ENCODE results near the gene TRIML2. TPM values are rescaled to one million over a fixed set of nuclear protein-coding genes. Genes with fewer than 3 reads are reported as not detected.
"Not testable (repeated sequence)": the region's sequence is repeated elsewhere in the genome, so short reads cannot be mapped to it uniquely, and the experiment has no call there.

Gene TRIML2
- total RNA-seq, 1 donor from 2014 or later, result not detected

DNA sequence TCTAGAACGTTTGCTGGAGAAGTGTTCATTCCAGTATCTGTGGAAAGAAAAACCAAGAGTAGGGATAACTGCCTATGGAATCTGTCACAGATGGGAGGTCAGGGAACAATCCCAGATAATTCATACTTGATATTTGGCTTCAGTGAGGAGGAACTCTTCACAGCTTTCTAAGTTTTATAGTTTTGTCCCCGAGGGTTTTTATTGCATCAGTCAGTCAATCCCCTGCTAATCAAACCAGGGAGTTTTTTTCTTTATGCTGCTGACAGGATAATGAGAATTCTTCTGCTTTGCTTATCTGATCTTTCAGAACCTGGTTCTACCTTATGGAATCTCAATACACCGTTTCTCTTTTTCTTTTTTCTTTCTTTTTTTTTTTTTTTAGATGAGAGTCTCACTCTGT lies 633 bp upstream of the TRIML2 start:
- intact Hi-C loops (cut with DNase I), result no loop called here
- no peak for ATAC-seq

GRCh38 chr4:188107931-188108843 lies 1.2 kb downstream of the TRIML2 start:
- ATAC-seq (no peak), DNase-seq (ENCODE audit: missing footprints) (no peak)
- intact Hi-C loops (cut with DNase I), result no loop called here

More for the DNA sequence above, 633 bp upstream of the TRIML2 start:
- DNase-seq (ENCODE audit: missing footprints), result no peak

GRCh38 chr4:188106454-188106853 lies 2.9 kb downstream of the TRIML2 start:
- intact Hi-C loops (cut with DNase I), result no loop called here
- DNase-seq (ENCODE audit: missing footprints) (no peak), ATAC-seq (no peak)

GRCh38 chr4:188092824-188093223 lies 16.6 kb downstream of the TRIML2 start:
- intact Hi-C loops (cut with DNase I), result no loop called here
- ATAC-seq, result no peak
- no peak for DNase-seq (ENCODE audit: missing footprints)

GRCh38 chr4:188086858-188087257 lies 22.5 kb downstream of the TRIML2 start:
- no peak for ATAC-seq
- no peak for DNase-seq (ENCODE audit: missing footprints)
- intact Hi-C loops (cut with DNase I), result no loop called here

- no peak for ATAC-seq
Observed at GRCh38 chr4:188082796-188083195, 26.6 kb downstream of the TRIML2 start.

DNA sequence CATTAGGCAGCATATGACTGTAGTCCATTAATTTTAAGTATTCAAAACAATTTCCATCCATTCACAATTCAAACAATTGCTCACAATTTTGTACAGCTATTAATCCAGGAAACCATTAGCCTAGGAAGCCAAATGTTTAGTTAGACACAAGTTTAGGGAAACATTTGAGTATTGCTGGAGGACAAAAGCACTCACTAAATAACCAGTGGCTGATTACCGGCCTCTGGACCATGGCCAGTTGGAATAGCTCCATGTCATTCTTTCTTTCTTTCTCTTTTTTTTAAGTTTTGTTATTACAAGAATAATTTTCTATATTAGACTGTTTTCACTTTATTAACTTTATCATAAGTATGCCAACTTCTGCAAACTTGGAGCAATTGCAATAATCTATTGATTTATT lies 31.3 kb downstream of the TRIML2 start:
- intact Hi-C loops (cut with DNase I), result no loop called here
- no peak for ATAC-seq
- DNase-seq (ENCODE audit: missing footprints), result no peak

More at GRCh38 chr4:188082796-188083195, 26.6 kb downstream of the TRIML2 start:
- intact Hi-C loops (cut with DNase I), result no loop called here
- DNase-seq (ENCODE audit: missing footprints), result no peak

DNA sequence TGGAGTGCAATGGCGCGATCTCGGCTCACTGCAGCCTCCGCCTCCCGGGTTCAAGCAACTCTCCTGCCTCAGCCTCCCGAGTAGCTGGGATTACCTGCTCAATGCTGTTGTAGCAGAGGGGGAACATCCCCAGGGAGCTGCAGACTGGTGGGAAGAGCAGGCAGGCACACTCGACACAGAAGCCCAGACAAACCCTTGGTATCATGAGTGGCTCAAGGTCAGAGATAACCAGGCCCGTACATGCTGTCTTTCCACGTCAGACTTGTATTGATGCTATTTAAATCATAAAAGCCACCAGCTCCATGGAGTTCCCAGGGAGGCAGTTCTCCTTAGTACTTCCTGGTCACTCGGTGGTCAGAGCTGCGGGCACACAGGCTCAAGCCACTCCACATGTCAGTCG lies 33.2 kb downstream of the TRIML2 start:
- DNase-seq (ENCODE audit: missing footprints) (no peak), ATAC-seq (no peak)
- intact Hi-C loops (cut with DNase I), result no loop called here

DNA sequence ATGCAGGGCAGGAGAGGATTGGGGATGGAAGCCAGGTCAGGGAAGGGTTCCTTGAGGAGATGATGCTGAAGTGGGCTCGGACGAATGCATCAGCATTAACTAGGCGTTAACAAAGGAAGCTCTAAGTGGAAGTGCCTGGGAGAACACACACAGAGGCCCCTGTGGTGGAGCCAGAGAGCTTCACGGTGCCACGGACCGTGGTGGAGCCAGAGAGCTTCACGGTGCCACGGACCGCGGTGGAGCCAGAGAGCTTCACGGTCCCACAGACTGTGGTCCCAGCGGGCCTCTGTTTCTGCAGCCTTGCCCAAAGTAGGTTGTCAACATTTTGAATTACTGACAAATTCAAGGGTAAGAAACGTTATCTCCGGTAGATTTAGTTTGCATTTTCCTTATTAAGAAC lies 48.3 kb downstream of the TRIML2 start:
- DNase-seq (ENCODE audit: missing footprints), result no peak
- ATAC-seq, result no peak
- intact Hi-C loops (cut with DNase I), result no loop called here

- intact Hi-C loops (cut with DNase I), result no loop called here
- no peak for DNase-seq (ENCODE audit: missing footprints)
- no peak for ATAC-seq
Observed at GRCh38 chr4:188053302-188053701, 56.1 kb downstream of the TRIML2 start.

DNA sequence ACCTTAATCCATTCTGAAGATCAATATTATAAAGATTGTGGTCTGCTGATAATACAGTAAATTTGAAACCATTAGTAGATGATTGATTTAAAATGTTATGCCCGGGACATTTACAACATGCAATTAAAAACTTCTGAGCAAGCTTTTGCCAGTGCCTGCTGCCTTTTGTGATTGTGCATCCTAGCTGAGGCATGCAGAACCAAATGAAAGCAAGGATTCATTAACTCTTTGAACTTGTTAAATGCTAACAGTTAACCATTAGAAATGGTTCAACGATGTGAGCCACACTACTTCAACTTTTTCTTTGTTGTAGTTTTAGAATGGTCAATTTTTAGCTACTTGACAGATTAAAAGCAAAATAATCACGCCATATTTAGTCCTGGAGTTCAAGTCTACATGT lies 62.7 kb downstream of the TRIML2 start:
- intact Hi-C loops (cut with DNase I), result no loop called here
- ATAC-seq (no peak), DNase-seq (ENCODE audit: missing footprints) (no peak)

DNA sequence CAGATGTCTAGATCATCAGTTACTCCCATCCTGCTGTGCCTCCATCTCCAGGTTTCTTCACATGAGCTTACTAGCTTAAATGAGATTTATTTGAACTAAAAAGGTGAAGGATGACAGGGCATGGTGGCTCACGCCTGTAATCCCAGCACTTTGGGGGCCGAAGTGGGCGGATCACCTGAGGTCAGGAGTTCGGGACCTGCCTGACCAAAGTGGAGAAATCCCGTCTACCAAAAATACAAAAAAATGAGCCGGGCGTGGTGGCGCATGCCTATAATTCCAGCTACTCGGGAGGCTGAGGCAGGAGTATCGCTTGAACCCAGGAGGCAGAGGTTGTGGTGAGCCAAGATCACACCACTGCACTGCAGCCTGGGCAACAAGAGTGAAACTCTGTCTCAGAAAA lies 63.9 kb downstream of the TRIML2 start:
- ATAC-seq; intact Hi-C loops (cut with DNase I); DNase-seq (ENCODE audit: missing footprints): not testable (repeated sequence)

- intact Hi-C loops (cut with DNase I), result no loop called here
- DNase-seq (ENCODE audit: missing footprints) (no peak), ATAC-seq (no peak)
Observed at GRCh38 chr4:188043154-188043553, 66.2 kb downstream of the TRIML2 start.

GRCh38 chr4:188042191-188042590 lies 67.2 kb downstream of the TRIML2 start:
- intact Hi-C loops (cut with DNase I), result no loop called here
- no peak for ATAC-seq

GRCh38 chr4:188041721-188042120 lies 67.7 kb downstream of the TRIML2 start:
- ATAC-seq (no peak), DNase-seq (ENCODE audit: missing footprints) (no peak)
- intact Hi-C loops (cut with DNase I), result no loop called here

More at GRCh38 chr4:188042191-188042590, 67.2 kb downstream of the TRIML2 start:
- no peak for DNase-seq (ENCODE audit: missing footprints)

Other genes starting within 250 kb of the TRIML2 start
- gene ZFP42, start 113.8 kb downstream of the TRIML2 start, total RNA-seq, result not detected
- gene TRIML1, start 29.8 kb upstream of the TRIML2 start, total RNA-seq, result not detected